ENCODE measurements around the gene MISP3. TPM values are rescaled to one million over a fixed set of nuclear protein-coding genes. Genes with fewer than 3 reads are reported as not detected.

Gene MISP3
- polyA plus RNA-seq, 4 donors = 13.0 to 60.4 (median 22.9) TPM

- peaks cover 0 to 31% (median 2%) of the 10 kb centered on the region in 3 donors for H3K4me1 ChIP-seq (ENCODE audit: control insufficient read depth in 3 of 3, insufficient read depth in 2 of 3, low read depth in 1 of 3, low read length in 2 of 3)
- no peak overlapping the region for H3K27ac ChIP-seq (ENCODE audit: low read depth in 1 of 3, low read length in 2 of 3)
- H3K36me3 ChIP-seq (ENCODE audit: control insufficient read depth in 3 of 3, insufficient read depth in 2 of 3, low read depth in 1 of 3, low read length in 3 of 3) = no peaks in the 10 kb centered on the region
- H3K4me3 ChIP-seq (ENCODE audit: low read depth in 1 of 3, low read length in 3 of 3) = no peak overlapping the region
- H3K9me3 ChIP-seq (ENCODE audit: control insufficient read depth in 2 of 2, insufficient read depth in 1 of 2, low read depth in 1 of 2, low read length in 1 of 2) = no peaks in the 10 kb centered on the region
- no peak for DNase-seq
- peaks cover 0 to 23% (median 6%) of the 10 kb centered on the region in 3 donors for H3K27me3 ChIP-seq (ENCODE audit: control insufficient read depth in 3 of 3, insufficient read depth in 3 of 3, low read length in 3 of 3)
- WGBS, 3 donors = 51 to 83% (median 65%) methylated on average over 5 of the region's 5 CpGs
- FAIRE-seq = no peak
Observed at GRCh38 chr19:14062558-14062855, 10.1 kb upstream of the MISP3 start.

- no peaks in the 10 kb centered on the region for H3K36me3 ChIP-seq (ENCODE audit: control insufficient read depth in 3 of 3, insufficient read depth in 2 of 3, low read depth in 1 of 3, low read length in 3 of 3)
- WGBS, 3 donors = 78 to 80% (median 80%) methylated on average over 7 of the region's 7 CpGs
Observed at GRCh38 chr19:14063105-14063504, 9.5 kb upstream of the MISP3 start.

GRCh38 chr19:14066134-14066533 is 6.5 kb upstream of the MISP3 start:
- Histone ChIP-seq H3K36me3 (ENCODE audit: control insufficient read depth in 3 of 3, insufficient read depth in 2 of 3, low read depth in 1 of 3, low read length in 3 of 3) (no peaks in the 10 kb centered on the region), H3K27ac (ENCODE audit: low read depth in 1 of 3, low read length in 2 of 3) (no peak overlapping the region), H3K9me3 (ENCODE audit: control insufficient read depth in 2 of 2, insufficient read depth in 1 of 2, low read depth in 1 of 2, low read length in 1 of 2) (no peaks in the 10 kb centered on the region), H3K4me3 (ENCODE audit: low read depth in 1 of 3, low read length in 3 of 3) (no peak overlapping the region), H3K4me1 (ENCODE audit: control insufficient read depth in 3 of 3, insufficient read depth in 2 of 3, low read depth in 1 of 3, low read length in 2 of 3) (peaks cover 0 to 12% (median 2%) of the 10 kb centered on the region in 3 donors), H3K27me3 (ENCODE audit: control insufficient read depth in 3 of 3, insufficient read depth in 3 of 3, low read length in 3 of 3) (no peaks in the 10 kb centered on the region)
- WGBS, 3 donors = 63 to 76% (median 64%) methylated on average over 2 of the region's 2 CpGs
- FAIRE-seq (no peak), DNase-seq (no peak)

More at GRCh38 chr19:14063105-14063504, 9.5 kb upstream of the MISP3 start:
- no peaks in the 10 kb centered on the region for H3K9me3 ChIP-seq (ENCODE audit: control insufficient read depth in 2 of 2, insufficient read depth in 1 of 2, low read depth in 1 of 2, low read length in 1 of 2)
- FAIRE-seq = no peak
- H3K27ac ChIP-seq (ENCODE audit: low read depth in 1 of 3, low read length in 2 of 3) = no peak overlapping the region
- DNase-seq = no peak
- peaks cover 0 to 28% (median 2%) of the 10 kb centered on the region in 3 donors for H3K4me1 ChIP-seq (ENCODE audit: control insufficient read depth in 3 of 3, insufficient read depth in 2 of 3, low read depth in 1 of 3, low read length in 2 of 3)
- H3K4me3 ChIP-seq (ENCODE audit: low read depth in 1 of 3, low read length in 3 of 3) = no peak overlapping the region
- peaks cover 0 to 18% (median 6%) of the 10 kb centered on the region in 3 donors for H3K27me3 ChIP-seq (ENCODE audit: control insufficient read depth in 3 of 3, insufficient read depth in 3 of 3, low read length in 3 of 3)

GRCh38 chr19:14070268-14071050 is 2.1 kb upstream of the MISP3 start:
- H3K36me3 ChIP-seq (ENCODE audit: control insufficient read depth in 3 of 3, insufficient read depth in 2 of 3, low read depth in 1 of 3, low read length in 3 of 3) = no peaks in the 10 kb centered on the region
- H3K4me1 ChIP-seq (ENCODE audit: control insufficient read depth in 3 of 3, insufficient read depth in 2 of 3, low read depth in 1 of 3, low read length in 2 of 3) = peaks cover 0 to 15% (median 0%) of the 10 kb centered on the region in 3 donors
- H3K27me3 ChIP-seq (ENCODE audit: control insufficient read depth in 3 of 3, insufficient read depth in 3 of 3, low read length in 3 of 3) = no peaks in the 10 kb centered on the region
- DNase-seq (no peak), FAIRE-seq (no peak)
- no peak overlapping the region for H3K4me3 ChIP-seq (ENCODE audit: low read depth in 1 of 3, low read length in 3 of 3)
- 94 to 96% (median 95%) methylated on average over 42 to 43 of the region's 43 CpGs for WGBS, 3 donors
- no peak overlapping the region for H3K27ac ChIP-seq (ENCODE audit: low read depth in 1 of 3, low read length in 2 of 3)
- H3K9me3 ChIP-seq (ENCODE audit: control insufficient read depth in 2 of 2, insufficient read depth in 1 of 2, low read depth in 1 of 2, low read length in 1 of 2) = no peaks in the 10 kb centered on the region

- peak overlapping the region; percentile 95 to 99 (median 98) for H3K27ac ChIP-seq (ENCODE audit: low read depth in 1 of 3, low read length in 2 of 3)
- H3K4me1 ChIP-seq (ENCODE audit: control insufficient read depth in 3 of 3, insufficient read depth in 2 of 3, low read depth in 1 of 3, low read length in 2 of 3) = peaks cover 0 to 17% (median 0%) of the 10 kb centered on the region in 3 donors
- 0 to 2% (median 1%) methylated on average over 27 to 106 of the region's 106 CpGs for WGBS, 3 donors
Observed at GRCh38 chr19:14073261-14073924, 807 bp downstream of the MISP3 start.

GRCh38 chr19:14073925-14074838 is 1.6 kb downstream of the MISP3 start:
- Histone ChIP-seq H3K36me3 (ENCODE audit: control insufficient read depth in 3 of 3, insufficient read depth in 2 of 3, low read depth in 1 of 3, low read length in 3 of 3) (no peaks in the 10 kb centered on the region), H3K9me3 (ENCODE audit: control insufficient read depth in 2 of 2, insufficient read depth in 1 of 2, low read depth in 1 of 2, low read length in 1 of 2) (no peaks in the 10 kb centered on the region), H3K27me3 (ENCODE audit: control insufficient read depth in 3 of 3, insufficient read depth in 3 of 3, low read length in 3 of 3) (no peaks in the 10 kb centered on the region), H3K4me1 (ENCODE audit: control insufficient read depth in 3 of 3, insufficient read depth in 2 of 3, low read depth in 1 of 3, low read length in 2 of 3) (peaks cover 0 to 17% (median 0%) of the 10 kb centered on the region in 3 donors), H3K27ac (ENCODE audit: low read depth in 1 of 3, low read length in 2 of 3) (peak overlapping the region; percentile 93 to 98 (median 95)), H3K4me3 (ENCODE audit: low read depth in 1 of 3, low read length in 3 of 3) (peak overlapping the region; percentile 63 to 94 (median 69))
- WGBS, 3 donors = 0 to 3% (median 1%) methylated on average over 42 to 44 of the region's 44 CpGs
- peak; percentile 79 to 82 for DNase-seq
- FAIRE-seq = no peak

More at GRCh38 chr19:14073261-14073924, 807 bp downstream of the MISP3 start:
- H3K9me3 ChIP-seq (ENCODE audit: control insufficient read depth in 2 of 2, insufficient read depth in 1 of 2, low read depth in 1 of 2, low read length in 1 of 2) = no peaks in the 10 kb centered on the region
- peak overlapping the region; percentile 63 to 94 (median 69) for H3K4me3 ChIP-seq (ENCODE audit: low read depth in 1 of 3, low read length in 3 of 3)
- H3K36me3 ChIP-seq (ENCODE audit: control insufficient read depth in 3 of 3, insufficient read depth in 2 of 3, low read depth in 1 of 3, low read length in 3 of 3) = no peaks in the 10 kb centered on the region
- no peaks in the 10 kb centered on the region for H3K27me3 ChIP-seq (ENCODE audit: control insufficient read depth in 3 of 3, insufficient read depth in 3 of 3, low read length in 3 of 3)
- DNase-seq = peak; percentile 71 to 93
- FAIRE-seq = no peak

GRCh38 chr19:14078411-14078810 is 5.8 kb downstream of the MISP3 start:
- 67 to 70% (median 69%) methylated on average over 2 of the region's 2 CpGs for WGBS, 3 donors
- no peaks in the 10 kb centered on the region for H3K9me3 ChIP-seq (ENCODE audit: control insufficient read depth in 2 of 2, insufficient read depth in 1 of 2, low read depth in 1 of 2, low read length in 1 of 2)
- FAIRE-seq (no peak), DNase-seq (no peak)
- no peak overlapping the region for H3K27ac ChIP-seq (ENCODE audit: low read depth in 1 of 3, low read length in 2 of 3)
- peaks cover 0 to 25% (median 0%) of the 10 kb centered on the region in 3 donors for H3K4me1 ChIP-seq (ENCODE audit: control insufficient read depth in 3 of 3, insufficient read depth in 2 of 3, low read depth in 1 of 3, low read length in 2 of 3)
- H3K36me3 ChIP-seq (ENCODE audit: control insufficient read depth in 3 of 3, insufficient read depth in 2 of 3, low read depth in 1 of 3, low read length in 3 of 3) = peaks cover 0 to under 1% (median 0%) of the 10 kb centered on the region in 3 donors
- H3K4me3 ChIP-seq (ENCODE audit: low read depth in 1 of 3, low read length in 3 of 3) = no peak overlapping the region
- H3K27me3 ChIP-seq (ENCODE audit: control insufficient read depth in 3 of 3, insufficient read depth in 3 of 3, low read length in 3 of 3) = no peaks in the 10 kb centered on the region
